Suprapubic skin (tissue), 4 donors: ENCODE measurements around the gene BAIAP2L2. TPM values are rescaled to one million over a fixed set of nuclear protein-coding genes. Genes with fewer than 3 reads are reported as not detected.
A peak's percentile ranks its signal among the peaks of the same experiment; 100 is the strongest.

Experiments used
- DNase-seq, 2 donors: peaks; one replicate each; pipeline ENCODE4 v3.0.0-alpha.2; 2019; ENCODE audit warnings: low spot score in 2 of 2
- H3K27ac ChIP-seq: fragments of 200-600 bp; sonication (generic); one replicate; pipeline ENCODE4 v1.5.1; 2019
- H3K27me3 ChIP-seq: fragments of 200-600 bp; sonication (generic); one replicate; pipeline ENCODE4 v1.5.1; 2019
- H3K36me3 ChIP-seq: fragments of 200-600 bp; sonication (generic); one replicate; pipeline ENCODE4 v1.5.1; 2019
- H3K4me1 ChIP-seq: fragments of 200-600 bp; sonication (generic); one replicate; pipeline ENCODE4 v1.5.1; 2019
- H3K4me3 ChIP-seq: fragments of 200-600 bp; sonication (generic); one replicate; pipeline ENCODE4 v1.5.1; 2019; ENCODE audit warnings: mild to moderate bottlenecking
- H3K9me3 ChIP-seq: fragments of 200-600 bp; sonication (generic); one replicate; pipeline ENCODE4 v1.5.1; 2019
- CTCF ChIP-seq, 2 donors: fragments of 200-600 bp in 1 of 2; fragments of 450-650 bp in 1 of 2; sonication (generic) in 1 of 2; IDR thresholded peaks; one replicate each; pipeline ENCODE4 v1.5.1; 2016 to 2019; ENCODE audit warnings: antibody characterized with exemption in 2 of 2, mild to moderate bottlenecking in 1 of 2, moderate library complexity in 1 of 2
- EP300 ChIP-seq: sonication (generic); formaldehyde crosslinking; IDR thresholded peaks from one replicate; pipeline ENCODE4 v1.6.1; 2017; ENCODE audit warnings: antibody characterized with exemption
- POLR2A ChIP-seq, 2 donors: fragments of 450-650 bp; IDR thresholded peaks; one replicate each; pipeline ENCODE4 v1.6.1; 2017; ENCODE audit warnings: antibody characterized with exemption in 2 of 2, mild to moderate bottlenecking in 2 of 2, moderate library complexity in 2 of 2
- POLR2AphosphoS5 ChIP-seq, 3 donors: sonication (generic); formaldehyde crosslinking; IDR thresholded peaks; one replicate each; pipeline ENCODE4 v1.6.1; 2017; ENCODE audit warnings: antibody characterized with exemption in 3 of 3
- WGBS: methylation state at CpG from one replicate; pipeline ENCODE4 v1.1.5; 2018; 5-methylcytosine and 5-hydroxymethylcytosine counted together
- total RNA-seq, 4 donors: library from RNA; depleted of rRNA; stranded (reverse); fragments of >200 nt; gene quantifications; one replicate each; pipeline ENCODE4 v1.1.0, GENCODE V29; 2016

The BAIAP2L2 gene
- total RNA-seq, 4 donors from 2014 or later, result 0.49 to 1.7 (median 1.6) TPM

DNA sequence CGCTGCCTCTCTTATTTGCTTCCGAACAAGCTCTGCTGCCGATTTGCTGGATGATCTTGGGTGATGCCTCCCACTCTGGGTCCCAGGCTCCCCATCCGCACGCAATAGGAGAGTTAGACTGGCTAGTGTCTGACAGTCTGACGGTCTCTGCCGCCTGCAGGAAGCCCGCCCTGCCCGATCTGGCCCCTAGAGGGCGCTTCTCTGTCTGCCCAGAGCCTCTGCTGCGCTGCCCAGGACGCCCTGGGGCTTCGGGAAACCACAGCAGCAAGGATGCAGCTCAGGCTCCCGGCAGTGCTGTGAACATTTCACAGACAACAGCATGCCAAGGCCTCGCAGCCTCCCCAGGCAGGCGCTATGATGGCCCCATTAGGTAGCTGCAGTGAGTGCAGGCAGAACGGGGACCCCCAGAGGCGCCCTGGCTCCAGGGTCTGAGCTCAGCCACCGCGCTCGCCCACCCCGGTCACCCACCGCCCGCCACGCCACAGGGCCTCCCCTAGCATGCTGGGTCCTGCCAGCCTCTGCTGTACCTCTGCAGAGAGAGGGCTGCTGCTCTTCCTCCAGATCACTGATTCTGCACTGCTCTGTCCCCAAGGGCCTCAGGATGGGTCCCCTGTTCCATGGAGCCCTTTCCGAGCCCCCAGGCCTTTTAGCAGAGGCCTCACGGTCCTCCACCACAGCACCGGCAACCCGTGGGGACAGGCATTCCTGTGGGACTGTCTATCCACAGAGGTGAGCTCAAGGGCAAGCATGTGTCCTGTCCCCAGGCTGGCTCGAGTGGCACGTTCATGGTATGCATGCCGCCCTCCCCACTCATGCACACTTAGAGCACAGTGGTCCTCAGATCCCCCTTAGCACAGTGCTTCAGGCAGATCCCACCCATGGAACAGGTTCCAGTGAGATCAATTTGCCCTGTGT is 4.3 kb upstream of the BAIAP2L2 start:
- H3K9me3 ChIP-seq, result no peaks in the 10 kb centered on the region
- no peak overlapping the region for H3K27ac ChIP-seq
- peaks cover 39% of the 10 kb centered on the region for H3K4me1 ChIP-seq
- H3K4me3 ChIP-seq, result no peak overlapping the region
- H3K27me3 ChIP-seq, result no peaks in the 10 kb centered on the region
- H3K36me3 ChIP-seq, result no peaks in the 10 kb centered on the region
- peak; percentile 66 to 95 for TF ChIP-seq CTCF (IDR thresholded peaks at IDR 0.05)
- TF ChIP-seq POLR2A (IDR thresholded peaks at IDR 0.05), result no peak
- DNase-seq, result peak; percentile 89 to 92
- WGBS, result 32% methylated on average over 22 of the region's 32 CpGs

DNA sequence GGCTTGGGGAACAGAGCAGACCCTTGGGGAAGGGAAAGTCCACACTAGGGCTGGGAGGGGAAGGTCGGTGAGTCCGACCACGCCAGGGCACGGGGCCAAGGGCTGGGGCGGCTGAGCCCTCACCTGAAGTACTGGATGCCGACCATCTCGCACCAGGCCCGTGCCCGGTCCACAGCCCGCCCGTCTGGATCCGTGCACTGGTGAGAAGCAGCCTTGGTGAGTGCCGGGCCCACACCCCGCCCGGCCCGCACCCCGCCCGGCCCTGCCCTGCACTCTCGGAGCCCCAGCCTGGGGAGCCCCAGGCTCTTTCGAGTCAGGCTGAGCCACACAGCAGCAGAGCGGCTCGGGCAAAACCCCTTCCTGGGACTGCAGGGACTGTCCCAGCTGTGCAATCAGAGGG is 1.9 kb upstream of the BAIAP2L2 start:
- peaks cover 46% of the 10 kb centered on the region for H3K4me1 ChIP-seq
- no peak for DNase-seq
- H3K36me3 ChIP-seq, result no peaks in the 10 kb centered on the region
- WGBS, result 62% methylated on average over 13 of the region's 22 CpGs
- no peaks in the 10 kb centered on the region for H3K9me3 ChIP-seq
- no peaks in the 10 kb centered on the region for H3K27me3 ChIP-seq
- TF ChIP-seq POLR2A (IDR thresholded peaks at IDR 0.05), result no peak
- no peak for TF ChIP-seq EP300
- TF ChIP-seq CTCF (IDR thresholded peaks at IDR 0.05), result no peak
- TF ChIP-seq POLR2AphosphoS5 (IDR thresholded peaks at IDR 0.05), result no peak
- H3K27ac ChIP-seq, result no peak overlapping the region
- H3K4me3 ChIP-seq, result no peak overlapping the region

DNA sequence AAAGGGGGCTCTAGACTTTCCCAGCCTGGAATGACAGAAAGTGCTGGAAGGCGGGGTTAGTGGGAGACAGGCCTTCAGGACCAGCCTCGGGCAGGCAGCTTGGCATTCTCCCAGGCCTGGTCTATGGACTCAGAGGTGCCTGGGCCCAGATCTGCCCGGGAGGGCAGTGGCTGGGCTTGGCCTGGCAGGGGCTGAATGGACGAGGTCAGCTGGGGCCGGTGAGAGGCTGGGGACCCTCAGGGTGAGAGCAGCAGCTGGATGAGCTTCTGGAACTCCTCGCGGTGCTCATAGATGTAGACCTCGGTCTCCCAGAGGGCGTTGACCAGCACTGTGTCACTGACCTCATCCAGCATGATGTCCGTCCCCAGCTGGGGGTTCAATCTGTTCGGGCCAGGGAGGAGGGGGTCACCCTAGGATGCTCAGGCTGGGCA is 1.5 kb upstream of the BAIAP2L2 start:
- 87% methylated on average over 6 of the region's 11 CpGs for WGBS
- Histone ChIP-seq H3K36me3 (no peaks in the 10 kb centered on the region), H3K9me3 (no peaks in the 10 kb centered on the region), H3K4me3 (no peak overlapping the region), H3K27me3 (no peaks in the 10 kb centered on the region), H3K4me1 (peaks cover 46% of the 10 kb centered on the region), H3K27ac (no peak overlapping the region)
- TF ChIP-seq CTCF (IDR thresholded peaks at IDR 0.05), result no peak
- no peak for TF ChIP-seq EP300
- no peak for TF ChIP-seq POLR2AphosphoS5 (IDR thresholded peaks at IDR 0.05)
- TF ChIP-seq POLR2A (IDR thresholded peaks at IDR 0.05), result no peak
- no peak for DNase-seq

GRCh38 chr22:38110863-38111852 is 674 bp upstream of the BAIAP2L2 start:
- TF ChIP-seq POLR2AphosphoS5 (IDR thresholded peaks at IDR 0.05), result no peak
- no peak for TF ChIP-seq CTCF (IDR thresholded peaks at IDR 0.05)
- no peak for TF ChIP-seq EP300
- no peak for TF ChIP-seq POLR2A (IDR thresholded peaks at IDR 0.05)
- H3K9me3 ChIP-seq, result no peaks in the 10 kb centered on the region
- no peaks in the 10 kb centered on the region for H3K27me3 ChIP-seq
- DNase-seq, result no peak
- WGBS, result 72% methylated on average over 21 of the region's 30 CpGs
- no peak overlapping the region for H3K27ac ChIP-seq
- peaks cover 46% of the 10 kb centered on the region for H3K4me1 ChIP-seq
- H3K4me3 ChIP-seq, result no peak overlapping the region
- H3K36me3 ChIP-seq, result no peaks in the 10 kb centered on the region
